Measurements from ENCODE around the gene KNCN.

DNA sequence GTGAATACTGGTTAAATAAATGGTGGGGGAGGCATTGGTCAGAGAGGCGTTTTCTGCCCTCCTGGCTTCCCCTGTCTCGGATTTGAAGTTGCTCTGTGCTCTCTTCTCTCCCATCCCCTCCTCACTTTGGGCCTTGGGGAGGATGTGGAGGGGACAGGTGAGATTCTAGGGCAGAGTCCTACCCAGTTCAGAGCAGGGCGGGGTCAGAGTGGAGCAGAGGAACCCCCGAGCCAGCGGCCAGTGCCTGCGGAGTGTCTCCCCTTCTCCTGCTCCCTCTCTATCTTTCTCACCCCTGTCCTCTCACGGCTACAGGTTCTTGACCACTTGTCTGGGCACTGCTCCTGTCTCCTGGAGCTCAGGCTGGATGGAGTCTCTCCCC is 8.1 kb downstream of the KNCN start:
- TF ChIP-seq, protein P1, sequence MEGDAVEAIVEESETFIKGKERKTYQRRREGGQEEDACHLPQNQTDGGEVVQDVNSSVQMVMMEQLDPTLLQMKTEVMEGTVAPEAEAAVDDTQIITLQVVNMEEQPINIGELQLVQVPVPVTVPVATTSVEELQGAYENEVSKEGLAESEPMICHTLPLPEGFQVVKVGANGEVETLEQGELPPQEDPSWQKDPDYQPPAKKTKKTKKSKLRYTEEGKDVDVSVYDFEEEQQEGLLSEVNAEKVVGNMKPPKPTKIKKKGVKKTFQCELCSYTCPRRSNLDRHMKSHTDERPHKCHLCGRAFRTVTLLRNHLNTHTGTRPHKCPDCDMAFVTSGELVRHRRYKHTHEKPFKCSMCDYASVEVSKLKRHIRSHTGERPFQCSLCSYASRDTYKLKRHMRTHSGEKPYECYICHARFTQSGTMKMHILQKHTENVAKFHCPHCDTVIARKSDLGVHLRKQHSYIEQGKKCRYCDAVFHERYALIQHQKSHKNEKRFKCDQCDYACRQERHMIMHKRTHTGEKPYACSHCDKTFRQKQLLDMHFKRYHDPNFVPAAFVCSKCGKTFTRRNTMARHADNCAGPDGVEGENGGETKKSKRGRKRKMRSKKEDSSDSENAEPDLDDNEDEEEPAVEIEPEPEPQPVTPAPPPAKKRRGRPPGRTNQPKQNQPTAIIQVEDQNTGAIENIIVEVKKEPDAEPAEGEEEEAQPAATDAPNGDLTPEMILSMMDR (IDR thresholded peaks at IDR 0.05; ENCODE audit: poor library complexity, severe bottlenecking), result no peak
- TF ChIP-seq EP300 (conservative IDR thresholded peaks at IDR 0.05; ENCODE audit: poor library complexity, severe bottlenecking) (no peak), RAD21 (conservative IDR thresholded peaks at IDR 0.05) (no peak), POLR2AphosphoS5 (IDR thresholded peaks at IDR 0.05) (no peak), EZH2 (IDR thresholded peaks at IDR 0.05; ENCODE audit: borderline replicate concordance, insufficient read depth, low read length, poor library complexity, severe bottlenecking) (no peak), MXI1 (conservative IDR thresholded peaks at IDR 0.05; ENCODE audit: poor library complexity, severe bottlenecking) (no peak), SMC3 (conservative IDR thresholded peaks at IDR 0.05; ENCODE audit: poor library complexity) (no peak)
- TF ChIP-seq, protein P2, sequence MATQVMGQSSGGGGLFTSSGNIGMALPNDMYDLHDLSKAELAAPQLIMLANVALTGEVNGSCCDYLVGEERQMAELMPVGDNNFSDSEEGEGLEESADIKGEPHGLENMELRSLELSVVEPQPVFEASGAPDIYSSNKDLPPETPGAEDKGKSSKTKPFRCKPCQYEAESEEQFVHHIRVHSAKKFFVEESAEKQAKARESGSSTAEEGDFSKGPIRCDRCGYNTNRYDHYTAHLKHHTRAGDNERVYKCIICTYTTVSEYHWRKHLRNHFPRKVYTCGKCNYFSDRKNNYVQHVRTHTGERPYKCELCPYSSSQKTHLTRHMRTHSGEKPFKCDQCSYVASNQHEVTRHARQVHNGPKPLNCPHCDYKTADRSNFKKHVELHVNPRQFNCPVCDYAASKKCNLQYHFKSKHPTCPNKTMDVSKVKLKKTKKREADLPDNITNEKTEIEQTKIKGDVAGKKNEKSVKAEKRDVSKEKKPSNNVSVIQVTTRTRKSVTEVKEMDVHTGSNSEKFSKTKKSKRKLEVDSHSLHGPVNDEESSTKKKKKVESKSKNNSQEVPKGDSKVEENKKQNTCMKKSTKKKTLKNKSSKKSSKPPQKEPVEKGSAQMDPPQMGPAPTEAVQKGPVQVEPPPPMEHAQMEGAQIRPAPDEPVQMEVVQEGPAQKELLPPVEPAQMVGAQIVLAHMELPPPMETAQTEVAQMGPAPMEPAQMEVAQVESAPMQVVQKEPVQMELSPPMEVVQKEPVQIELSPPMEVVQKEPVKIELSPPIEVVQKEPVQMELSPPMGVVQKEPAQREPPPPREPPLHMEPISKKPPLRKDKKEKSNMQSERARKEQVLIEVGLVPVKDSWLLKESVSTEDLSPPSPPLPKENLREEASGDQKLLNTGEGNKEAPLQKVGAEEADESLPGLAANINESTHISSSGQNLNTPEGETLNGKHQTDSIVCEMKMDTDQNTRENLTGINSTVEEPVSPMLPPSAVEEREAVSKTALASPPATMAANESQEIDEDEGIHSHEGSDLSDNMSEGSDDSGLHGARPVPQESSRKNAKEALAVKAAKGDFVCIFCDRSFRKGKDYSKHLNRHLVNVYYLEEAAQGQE (IDR thresholded peaks at IDR 0.05; ENCODE audit: borderline replicate concordance), result no peak
